IPS-18c (cell line): ENCODE data around the gene NR6A1.
A peak's percentile ranks its signal among the peaks of the same experiment; 100 is the strongest.

ENCODE experiments used
- H3K4me3 ChIP-seq: 2 replicates; pipeline ENCODE4 v1.7.0; 2013; ENCODE audit warnings: low read depth, mild to moderate bottlenecking, low read length, moderate library complexity; ENCODE audit not compliant: insufficient read depth
- H3K9me3 ChIP-seq: one replicate; pipeline ENCODE4 v1.6.1; 2013; ENCODE audit warnings: mild to moderate bottlenecking, low read length, moderate library complexity; ENCODE audit not compliant: control insufficient read depth, insufficient read depth

The NR6A1 gene

GRCh38 chr9:124510650-124511425, 260.3 kb downstream of the NR6A1 start:
- H3K4me3 ChIP-seq: no peak overlapping the region
- H3K9me3 ChIP-seq: no peaks in the 10 kb centered on the region

- peaks cover 7% of the 10 kb centered on the region for H3K9me3 ChIP-seq
- no peak overlapping the region for H3K4me3 ChIP-seq
These were observed 263.2 kb downstream of the NR6A1 start for GRCh38 chr9:124507880-124508423.

GRCh38 chr9:124506931-124507879, 263.9 kb downstream of the NR6A1 start, which contains the start of gene NR5A1:
NR5A1 (minus strand) TSS chr9:124507399; CDS start chr9:124503395, 4,004 bp downstream.
- H3K9me3 ChIP-seq: peaks cover 7% of the 10 kb centered on the region
- H3K4me3 ChIP-seq: no peak within 1 kb of the TSS

GRCh38 chr9:124506433-124506832, 264.7 kb downstream of the NR6A1 start:
- Histone ChIP-seq H3K4me3 (no peak overlapping the region), H3K9me3 (peaks cover 7% of the 10 kb centered on the region)

GRCh38 chr9:124505901-124506346, 265.2 kb downstream of the NR6A1 start:
- no peak overlapping the region for H3K4me3 ChIP-seq
- H3K9me3 ChIP-seq: peaks cover 7% of the 10 kb centered on the region

- peaks cover 7% of the 10 kb centered on the region for H3K9me3 ChIP-seq
- H3K4me3 ChIP-seq: peak overlapping the region; percentile 40
These were observed 265.9 kb downstream of the NR6A1 start for GRCh38 chr9:124505006-124505900.

- H3K9me3 ChIP-seq: peaks cover 7% of the 10 kb centered on the region
- peak overlapping the region; percentile 40 for H3K4me3 ChIP-seq
These were observed 266.5 kb downstream of the NR6A1 start for GRCh38 chr9:124504530-124505005.

- peaks cover 9% of the 10 kb centered on the region for H3K9me3 ChIP-seq
- H3K4me3 ChIP-seq: peak overlapping the region; percentile 36
These were observed 267.2 kb downstream of the NR6A1 start for GRCh38 chr9:124503713-124504529.

GRCh38 chr9:124502711-124503702, 268.1 kb downstream of the NR6A1 start:
- H3K9me3 ChIP-seq: peaks cover 9% of the 10 kb centered on the region
- peak overlapping the region; percentile 36; the same call in 1 of the 2 replicates for H3K4me3 ChIP-seq

GRCh38 chr9:124501771-124502320, 269.3 kb downstream of the NR6A1 start:
- H3K4me3 ChIP-seq: no peak overlapping the region
- peaks cover 9% of the 10 kb centered on the region for H3K9me3 ChIP-seq

- Histone ChIP-seq H3K9me3 (peaks cover 9% of the 10 kb centered on the region), H3K4me3 (no peak overlapping the region)
These were observed 270.1 kb downstream of the NR6A1 start for GRCh38 chr9:124500796-124501611.

GRCh38 chr9:124500028-124500795, 270.9 kb downstream of the NR6A1 start:
- no peak overlapping the region for H3K4me3 ChIP-seq

GRCh38 chr9:124499216-124499615, 271.9 kb downstream of the NR6A1 start:
- H3K4me3 ChIP-seq: no peak overlapping the region

More at GRCh38 chr9:124500028-124500795, 270.9 kb downstream of the NR6A1 start:
- H3K9me3 ChIP-seq: peaks cover 8% of the 10 kb centered on the region

More at GRCh38 chr9:124499216-124499615, 271.9 kb downstream of the NR6A1 start:
- H3K9me3 ChIP-seq: peaks cover 6% of the 10 kb centered on the region
